ENCODE data around the gene NEK10. TPM values are rescaled to one million over a fixed set of nuclear protein-coding genes. Genes with fewer than 3 reads are reported as not detected.
A peak's percentile ranks its signal among the peaks of the same experiment; 100 is the strongest.

Gene NEK10
- total RNA-seq, 1 experiment from 2014 or later, result 1.2 TPM

DNA sequence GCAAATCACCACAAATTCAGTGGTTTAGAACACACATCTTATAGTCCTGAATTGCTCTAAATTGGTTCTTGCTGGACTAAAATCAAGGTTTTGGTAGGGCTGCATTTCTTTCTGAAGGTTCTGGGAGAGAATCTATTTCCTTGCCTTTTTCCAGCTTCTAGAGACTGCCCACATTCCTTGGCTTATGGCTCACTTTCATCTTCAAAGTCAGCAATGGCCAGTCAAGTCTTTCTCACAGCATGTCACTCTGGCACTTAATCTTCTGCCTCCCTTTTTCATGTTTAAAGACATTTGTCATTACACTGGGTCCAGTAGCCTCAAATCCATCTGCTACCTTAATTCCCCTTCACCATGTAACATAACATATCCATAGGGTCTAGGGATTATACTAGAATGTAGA, 149.0 kb downstream of the NEK10 start:
- BruUV-seq (replicated peaks), result no TSS peak
- no peaks in the 10 kb centered on the region for H3K9me3 ChIP-seq (ENCODE audit: control insufficient read depth in 1 of 2, insufficient read depth in 1 of 2, low read depth in 1 of 2, low read length in 2 of 2)
- ATAC-seq, result peak; percentile 59
- H3K4me3 ChIP-seq (replicated peaks in 1 of 2; ENCODE audit: low read depth in 1 of 2, low read length in 2 of 2), result 0 out of 4 replicates have a peak overlapping the region, but pooled peaks of 1 of the 2 experiments have one; percentile 5
- H3K36me3 ChIP-seq (ENCODE audit: control insufficient read depth in 1 of 2, insufficient read depth in 2 of 2, low read length in 2 of 2), result no peaks in the 10 kb centered on the region
- CTCF ChIA-PET, result no interaction called here
- RAD21 ChIA-PET (ENCODE audit: low non-redundant PET in 1 of 2, low total read pairs in 2 of 2, uncharacterized antibody in 2 of 2, unreplicated experiment in 2 of 2), result no interaction called here
- peaks cover 3 to 54% of the 10 kb centered on the region in 2 experiments for H3K4me1 ChIP-seq (ENCODE audit: control insufficient read depth in 1 of 2, insufficient read depth in 2 of 2, low read length in 2 of 2)
- no peaks in the 10 kb centered on the region for H3K9me2 ChIP-seq (ENCODE audit: insufficient read depth)
- no peaks in the 10 kb centered on the region for H4K20me1 ChIP-seq (ENCODE audit: insufficient read depth)
- peak overlapping the region; percentile 51 for H3K4me2 ChIP-seq (ENCODE audit: low read length)
- no peak overlapping the region for H3K9ac ChIP-seq (ENCODE audit: low read length)
- POLR2A ChIA-PET, result no interaction called here
- H3K79me2 ChIP-seq (ENCODE audit: insufficient read depth, low read length), result no peaks in the 10 kb centered on the region
- intact Hi-C loops (cut with micrococcal nuclease), result no loop called here
- no peak overlapping the region for H2AFZ ChIP-seq (ENCODE audit: low read depth, low read length, poor library complexity, severe bottlenecking)
- no peak for DNase-seq (ENCODE audit: low read depth, low spot score)
- TF ChIP-seq ZFX (IDR thresholded peaks at IDR 0.05) (no peak), CBX3 (IDR thresholded peaks at IDR 0.05; ENCODE audit: low read depth) (0 out of 2 replicates have a peak, but pooled peaks have one; percentile 18), SP1 (IDR thresholded peaks at IDR 0.05; ENCODE audit: low read depth) (peak; percentile 24; the same call in 1 of the 2 replicates), YY1 (IDR thresholded peaks at IDR 0.05; ENCODE audit: extremely low read depth, insufficient replicate concordance, low read depth, low read length) (no peak)
- no peak overlapping the region for H3K27ac ChIP-seq (ENCODE audit: low read depth, low read length)
- H3K27me3 ChIP-seq (ENCODE audit: insufficient read depth, low read length), result no peaks in the 10 kb centered on the region

DNA sequence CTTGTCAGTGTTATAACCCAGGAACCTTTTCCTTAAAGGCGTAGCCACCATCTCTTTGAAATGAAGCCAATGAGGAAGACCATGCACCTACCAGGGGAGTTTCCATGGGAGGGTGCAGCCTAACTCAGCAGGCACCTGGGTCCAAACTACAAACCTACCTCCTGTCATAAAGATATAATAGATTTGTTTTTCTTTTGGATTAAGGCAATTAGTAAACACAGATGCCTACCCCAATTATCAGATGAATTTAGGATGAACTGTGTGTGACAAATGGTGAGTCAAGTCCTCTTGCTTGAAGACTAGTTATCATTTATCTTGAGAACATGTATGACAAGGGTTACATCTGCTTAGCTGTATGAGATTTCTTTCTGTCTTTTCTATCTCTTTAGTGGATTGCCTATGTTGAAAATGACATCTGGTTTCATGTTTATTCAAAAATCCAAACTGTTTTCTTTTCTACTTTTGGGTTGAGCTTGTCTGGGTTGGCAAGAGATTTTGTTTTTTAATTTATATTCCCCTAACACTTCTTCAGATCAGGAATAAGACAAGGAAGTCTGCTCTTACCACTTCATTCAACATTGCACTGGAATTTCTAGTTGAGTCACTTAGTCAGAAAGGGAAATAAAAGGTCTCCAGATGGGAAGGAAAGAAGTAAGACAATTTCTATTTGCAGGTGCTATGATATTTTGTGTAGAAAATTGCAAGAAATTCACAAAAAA, 149.9 kb downstream of the NEK10 start:
- peak; percentile 52 for ATAC-seq
- no peak overlapping the region for H3K9ac ChIP-seq (ENCODE audit: low read length)
- H2AFZ ChIP-seq (ENCODE audit: low read depth, low read length, poor library complexity, severe bottlenecking), result peak overlapping the region; percentile 48
- no peak overlapping the region for H3K27ac ChIP-seq (ENCODE audit: low read depth, low read length)
- TF ChIP-seq, protein P1, sequence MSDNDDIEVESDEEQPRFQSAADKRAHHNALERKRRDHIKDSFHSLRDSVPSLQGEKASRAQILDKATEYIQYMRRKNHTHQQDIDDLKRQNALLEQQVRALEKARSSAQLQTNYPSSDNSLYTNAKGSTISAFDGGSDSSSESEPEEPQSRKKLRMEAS (IDR thresholded peaks at IDR 0.05), result 0 out of 2 replicates have a peak, but pooled peaks have one; percentile 20
- TF ChIP-seq, protein P2, sequence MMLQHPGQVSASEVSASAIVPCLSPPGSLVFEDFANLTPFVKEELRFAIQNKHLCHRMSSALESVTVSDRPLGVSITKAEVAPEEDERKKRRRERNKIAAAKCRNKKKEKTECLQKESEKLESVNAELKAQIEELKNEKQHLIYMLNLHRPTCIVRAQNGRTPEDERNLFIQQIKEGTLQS (IDR thresholded peaks at IDR 0.05), result no peak
- TF ChIP-seq CEBPB (IDR thresholded peaks at IDR 0.05; ENCODE audit: low read depth) (peak; percentile 23; the same call in 1 of the 2 replicates), FOSL1 (IDR thresholded peaks at IDR 0.05; ENCODE audit: low read depth) (peak; percentile 51; the same call in 1 of the 2 replicates), SP1 (IDR thresholded peaks at IDR 0.05; ENCODE audit: low read depth) (peak; percentile 44; the same call in 1 of the 2 replicates)
- RAD21 ChIA-PET (ENCODE audit: low non-redundant PET in 1 of 2, low total read pairs in 2 of 2, uncharacterized antibody in 2 of 2, unreplicated experiment in 2 of 2), result no interaction called here
- peaks cover 3 to 52% of the 10 kb centered on the region in 2 experiments for H3K4me1 ChIP-seq (ENCODE audit: control insufficient read depth in 1 of 2, insufficient read depth in 2 of 2, low read length in 2 of 2)
- no peaks in the 10 kb centered on the region for H4K20me1 ChIP-seq (ENCODE audit: insufficient read depth)
- POLR2A ChIA-PET, result no interaction called here
- no peaks in the 10 kb centered on the region for H3K79me2 ChIP-seq (ENCODE audit: insufficient read depth, low read length)
- H3K9me3 ChIP-seq (ENCODE audit: control insufficient read depth in 1 of 2, insufficient read depth in 1 of 2, low read depth in 1 of 2, low read length in 2 of 2), result no peaks in the 10 kb centered on the region
- CTCF ChIA-PET, result no interaction called here
- no peaks in the 10 kb centered on the region for H3K27me3 ChIP-seq (ENCODE audit: insufficient read depth, low read length)
- no peaks in the 10 kb centered on the region for H3K36me3 ChIP-seq (ENCODE audit: control insufficient read depth in 1 of 2, insufficient read depth in 2 of 2, low read length in 2 of 2)
- no TSS peak for BruUV-seq (replicated peaks)
- DNase-seq (ENCODE audit: low read depth, low spot score), result no peak
- intact Hi-C loops (cut with micrococcal nuclease), result no loop called here
- H3K9me2 ChIP-seq (ENCODE audit: insufficient read depth), result no peaks in the 10 kb centered on the region
- peak overlapping the region; percentile 51 for H3K4me2 ChIP-seq (ENCODE audit: low read length)
- H3K4me3 ChIP-seq (replicated peaks in 1 of 2; ENCODE audit: low read depth in 1 of 2, low read length in 2 of 2), result no peak overlapping the region
